Breast epithelium (tissue), 3 donors: ENCODE results near the gene CDH13.

Experiments used
- POLR2A ChIP-seq: fragments of 450-650 bp; IDR thresholded peaks from one replicate; pipeline ENCODE4 v1.6.1; 2016; ENCODE audit warnings: antibody characterized with exemption, mild to moderate bottlenecking, moderate library complexity
- POLR2AphosphoS5 ChIP-seq, 3 donors: sonication (generic); formaldehyde crosslinking; IDR thresholded peaks; one replicate each; pipeline ENCODE4 v1.6.1; 2017; ENCODE audit warnings: antibody characterized with exemption in 3 of 3
- TF ChIP-seq, protein P1 (sequence below), 3 donors: fragments of 450-650 bp; IDR thresholded peaks; one replicate each; pipeline ENCODE4 v1.5.1; 2016 to 2017; ENCODE audit warnings: antibody characterized with exemption in 3 of 3, mild to moderate bottlenecking in 3 of 3, moderate library complexity in 3 of 3

DNA sequence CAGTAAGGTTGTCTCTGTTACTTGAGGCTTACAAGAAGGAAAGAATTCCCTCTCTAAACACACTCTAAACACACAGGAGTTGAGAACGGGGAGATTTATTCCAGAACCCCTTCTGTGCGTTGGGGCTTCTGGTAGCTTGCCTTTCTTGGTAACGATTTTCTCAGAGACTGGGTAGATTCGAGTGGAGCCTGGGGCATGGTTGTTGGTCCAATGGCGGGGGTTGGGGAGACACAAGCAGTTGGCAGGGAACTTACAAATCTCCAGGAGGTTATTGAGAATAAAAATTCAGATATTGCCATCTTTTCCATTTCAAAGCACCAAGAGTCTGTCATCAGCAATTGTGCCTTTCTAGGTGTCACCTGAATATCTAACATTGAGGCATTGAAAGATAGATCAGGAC lies 251.7 kb downstream of the CDH13 start:
- TF ChIP-seq, protein P1, sequence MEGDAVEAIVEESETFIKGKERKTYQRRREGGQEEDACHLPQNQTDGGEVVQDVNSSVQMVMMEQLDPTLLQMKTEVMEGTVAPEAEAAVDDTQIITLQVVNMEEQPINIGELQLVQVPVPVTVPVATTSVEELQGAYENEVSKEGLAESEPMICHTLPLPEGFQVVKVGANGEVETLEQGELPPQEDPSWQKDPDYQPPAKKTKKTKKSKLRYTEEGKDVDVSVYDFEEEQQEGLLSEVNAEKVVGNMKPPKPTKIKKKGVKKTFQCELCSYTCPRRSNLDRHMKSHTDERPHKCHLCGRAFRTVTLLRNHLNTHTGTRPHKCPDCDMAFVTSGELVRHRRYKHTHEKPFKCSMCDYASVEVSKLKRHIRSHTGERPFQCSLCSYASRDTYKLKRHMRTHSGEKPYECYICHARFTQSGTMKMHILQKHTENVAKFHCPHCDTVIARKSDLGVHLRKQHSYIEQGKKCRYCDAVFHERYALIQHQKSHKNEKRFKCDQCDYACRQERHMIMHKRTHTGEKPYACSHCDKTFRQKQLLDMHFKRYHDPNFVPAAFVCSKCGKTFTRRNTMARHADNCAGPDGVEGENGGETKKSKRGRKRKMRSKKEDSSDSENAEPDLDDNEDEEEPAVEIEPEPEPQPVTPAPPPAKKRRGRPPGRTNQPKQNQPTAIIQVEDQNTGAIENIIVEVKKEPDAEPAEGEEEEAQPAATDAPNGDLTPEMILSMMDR (IDR thresholded peaks at IDR 0.05), result no peak
- TF ChIP-seq POLR2AphosphoS5 (IDR thresholded peaks at IDR 0.05) (no peak), POLR2A (no peak)
